Measurements from ENCODE around the gene PCDHGA11. TPM values are rescaled to one million over a fixed set of nuclear protein-coding genes. Genes with fewer than 3 reads are reported as not detected.
"Not testable (repeated sequence)": the region's sequence is repeated elsewhere in the genome, so short reads cannot be mapped to it uniquely, and the experiment has no call there.

Gene PCDHGA11
- total RNA-seq, 4 donors from 2014 or later: 3.1 to 12.1 (median 5.3) TPM

DNA sequence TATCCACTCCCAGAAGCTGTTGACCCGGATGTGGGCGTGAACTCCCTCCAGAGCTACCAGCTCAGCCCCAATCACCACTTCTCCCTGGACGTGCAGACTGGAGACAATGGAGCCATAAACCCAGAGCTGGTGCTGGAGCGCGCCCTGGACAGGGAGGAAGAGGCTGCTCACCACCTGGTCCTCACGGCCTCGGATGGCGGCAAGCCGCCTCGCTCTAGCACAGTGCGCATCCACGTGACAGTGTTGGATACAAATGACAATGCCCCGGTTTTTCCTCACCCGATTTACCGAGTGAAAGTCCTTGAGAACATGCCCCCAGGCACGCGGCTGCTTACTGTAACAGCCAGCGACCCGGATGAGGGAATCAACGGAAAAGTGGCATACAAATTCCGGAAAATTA, 27.6 kb upstream of the PCDHGA11 start:
- no peak for DNase-seq (ENCODE audit: low spot score)
- ATAC-seq (ENCODE audit: low FRiP score): no peak
- TF ChIP-seq, protein P1, sequence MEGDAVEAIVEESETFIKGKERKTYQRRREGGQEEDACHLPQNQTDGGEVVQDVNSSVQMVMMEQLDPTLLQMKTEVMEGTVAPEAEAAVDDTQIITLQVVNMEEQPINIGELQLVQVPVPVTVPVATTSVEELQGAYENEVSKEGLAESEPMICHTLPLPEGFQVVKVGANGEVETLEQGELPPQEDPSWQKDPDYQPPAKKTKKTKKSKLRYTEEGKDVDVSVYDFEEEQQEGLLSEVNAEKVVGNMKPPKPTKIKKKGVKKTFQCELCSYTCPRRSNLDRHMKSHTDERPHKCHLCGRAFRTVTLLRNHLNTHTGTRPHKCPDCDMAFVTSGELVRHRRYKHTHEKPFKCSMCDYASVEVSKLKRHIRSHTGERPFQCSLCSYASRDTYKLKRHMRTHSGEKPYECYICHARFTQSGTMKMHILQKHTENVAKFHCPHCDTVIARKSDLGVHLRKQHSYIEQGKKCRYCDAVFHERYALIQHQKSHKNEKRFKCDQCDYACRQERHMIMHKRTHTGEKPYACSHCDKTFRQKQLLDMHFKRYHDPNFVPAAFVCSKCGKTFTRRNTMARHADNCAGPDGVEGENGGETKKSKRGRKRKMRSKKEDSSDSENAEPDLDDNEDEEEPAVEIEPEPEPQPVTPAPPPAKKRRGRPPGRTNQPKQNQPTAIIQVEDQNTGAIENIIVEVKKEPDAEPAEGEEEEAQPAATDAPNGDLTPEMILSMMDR (IDR thresholded peaks at IDR 0.05): no peak

DNA sequence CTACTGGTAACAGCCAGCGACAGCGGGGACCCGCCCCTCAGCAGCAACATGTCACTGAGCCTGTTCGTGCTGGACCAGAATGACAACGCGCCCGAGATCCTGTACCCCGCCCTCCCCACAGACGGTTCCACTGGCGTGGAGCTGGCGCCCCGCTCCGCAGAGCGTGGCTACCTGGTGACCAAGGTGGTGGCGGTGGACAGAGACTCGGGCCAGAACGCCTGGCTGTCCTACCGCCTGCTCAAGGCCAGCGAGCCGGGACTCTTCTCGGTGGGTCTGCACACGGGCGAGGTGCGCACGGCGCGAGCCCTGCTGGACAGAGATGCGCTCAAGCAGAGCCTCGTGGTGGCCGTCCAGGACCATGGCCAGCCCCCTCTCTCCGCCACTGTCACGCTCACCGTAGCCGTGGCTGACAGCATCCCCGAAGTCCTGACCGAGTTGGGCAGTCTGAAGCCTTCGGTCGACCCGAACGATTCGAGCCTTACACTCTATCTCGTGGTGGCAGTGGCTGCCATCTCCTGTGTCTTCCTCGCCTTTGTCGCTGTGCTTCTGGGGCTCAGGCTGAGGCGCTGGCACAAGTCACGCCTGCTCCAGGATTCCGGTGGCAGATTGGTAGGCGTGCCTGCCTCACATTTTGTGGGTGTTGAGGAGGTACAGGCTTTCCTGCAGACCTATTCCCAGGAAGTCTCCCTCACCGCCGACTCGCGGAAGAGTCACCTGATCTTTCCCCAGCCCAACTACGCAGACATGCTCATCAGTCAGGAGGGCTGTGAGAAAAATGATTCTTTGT, 26.3 kb upstream of the PCDHGA11 start:
- ATAC-seq (ENCODE audit: low FRiP score); DNase-seq (ENCODE audit: low spot score): not testable (repeated sequence)

DNA sequence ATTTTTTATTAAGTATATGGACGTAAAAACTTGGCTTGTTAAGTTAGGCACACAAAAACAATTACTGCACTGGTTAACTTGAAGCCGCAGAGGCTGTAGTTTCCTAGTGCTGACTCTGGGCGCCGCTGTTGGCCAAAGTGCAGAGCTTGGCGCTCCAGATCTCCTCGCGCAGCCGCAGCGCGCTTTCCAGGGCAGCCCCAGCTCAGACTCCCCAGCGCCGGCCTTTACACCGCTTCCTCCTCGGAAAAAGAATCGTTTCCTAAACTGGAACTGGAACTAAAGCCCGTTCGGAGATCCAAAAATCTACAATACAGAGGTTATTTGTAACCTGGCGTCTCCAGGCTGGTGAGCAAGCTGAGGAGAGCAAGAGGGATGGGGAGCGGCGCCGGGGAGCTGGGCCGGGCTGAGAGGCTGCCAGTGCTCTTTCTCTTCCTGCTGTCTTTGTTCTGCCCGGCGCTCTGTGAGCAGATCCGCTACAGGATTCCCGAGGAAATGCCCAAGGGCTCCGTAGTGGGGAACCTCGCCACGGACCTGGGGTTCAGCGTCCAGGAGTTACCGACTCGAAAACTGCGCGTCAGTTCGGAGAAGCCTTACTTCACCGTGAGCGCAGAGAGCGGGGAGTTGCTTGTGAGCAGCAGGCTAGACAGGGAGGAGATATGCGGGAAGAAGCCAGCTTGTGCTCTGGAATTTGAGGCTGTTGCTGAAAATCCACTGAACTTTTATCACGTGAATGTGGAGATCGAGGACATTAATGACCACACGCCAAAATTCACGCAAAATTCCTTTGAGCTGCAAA, 22.9 kb upstream of the PCDHGA11 start, which contains the start of gene PCDHGB5:
TSS of gene PCDHGB5 (plus strand) at position 192 of the 796 bp plus-strand sequence. CDS start at position 373, 181 bp downstream.
- not testable (repeated sequence) for DNase-seq (ENCODE audit: low spot score)
- ATAC-seq (ENCODE audit: low FRiP score): peak; percentile 59

DNA sequence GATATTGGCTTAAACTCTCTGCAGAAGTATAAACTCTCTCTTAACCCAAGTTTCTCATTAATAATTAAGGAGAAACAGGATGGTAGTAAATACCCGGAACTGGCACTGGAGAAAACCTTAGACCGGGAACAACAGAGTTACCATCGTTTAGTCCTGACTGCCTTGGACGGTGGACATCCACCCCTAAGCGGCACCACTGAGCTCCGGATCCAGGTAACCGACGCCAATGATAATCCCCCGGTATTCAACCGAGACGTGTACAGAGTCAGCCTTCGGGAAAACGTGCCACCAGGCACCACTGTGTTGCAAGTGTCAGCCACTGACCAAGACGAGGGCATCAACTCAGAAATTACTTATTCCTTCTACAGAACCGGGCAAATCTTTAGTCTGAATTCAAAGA, 22.2 kb upstream of the PCDHGA11 start:
- TF ChIP-seq, protein P1 (IDR thresholded peaks at IDR 0.05): no peak
- ATAC-seq (ENCODE audit: low FRiP score) (no peak), DNase-seq (ENCODE audit: low spot score) (no peak)

DNA sequence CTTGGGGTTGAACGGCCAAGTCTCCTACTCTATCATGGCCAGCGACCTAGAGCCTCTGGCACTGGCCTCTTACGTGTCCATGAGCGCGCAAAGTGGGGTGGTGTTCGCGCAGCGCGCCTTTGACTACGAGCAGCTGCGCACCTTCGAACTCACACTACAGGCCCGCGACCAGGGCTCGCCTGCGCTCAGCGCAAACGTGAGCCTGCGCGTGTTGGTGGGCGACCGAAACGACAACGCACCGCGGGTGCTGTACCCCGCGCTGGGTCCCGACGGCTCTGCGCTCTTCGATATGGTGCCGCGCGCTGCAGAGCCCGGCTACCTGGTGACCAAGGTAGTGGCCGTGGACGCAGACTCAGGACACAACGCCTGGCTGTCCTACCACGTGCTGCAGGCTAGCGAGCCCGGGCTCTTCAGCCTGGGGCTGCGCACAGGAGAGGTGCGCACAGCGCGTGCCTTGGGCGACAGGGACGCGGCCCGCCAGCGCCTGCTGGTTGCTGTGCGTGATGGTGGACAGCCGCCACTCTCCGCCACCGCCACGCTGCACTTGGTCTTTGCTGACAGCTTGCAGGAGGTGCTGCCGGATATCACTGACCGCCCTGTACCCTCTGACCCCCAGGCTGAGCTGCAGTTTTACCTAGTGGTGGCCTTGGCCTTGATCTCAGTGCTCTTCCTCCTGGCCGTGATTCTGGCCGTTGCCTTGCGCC, 21.1 kb upstream of the PCDHGA11 start:
- ATAC-seq (ENCODE audit: low FRiP score): no peak
- TF ChIP-seq, protein P1 (IDR thresholded peaks at IDR 0.05): no peak
- no peak for DNase-seq (ENCODE audit: low spot score)

DNA sequence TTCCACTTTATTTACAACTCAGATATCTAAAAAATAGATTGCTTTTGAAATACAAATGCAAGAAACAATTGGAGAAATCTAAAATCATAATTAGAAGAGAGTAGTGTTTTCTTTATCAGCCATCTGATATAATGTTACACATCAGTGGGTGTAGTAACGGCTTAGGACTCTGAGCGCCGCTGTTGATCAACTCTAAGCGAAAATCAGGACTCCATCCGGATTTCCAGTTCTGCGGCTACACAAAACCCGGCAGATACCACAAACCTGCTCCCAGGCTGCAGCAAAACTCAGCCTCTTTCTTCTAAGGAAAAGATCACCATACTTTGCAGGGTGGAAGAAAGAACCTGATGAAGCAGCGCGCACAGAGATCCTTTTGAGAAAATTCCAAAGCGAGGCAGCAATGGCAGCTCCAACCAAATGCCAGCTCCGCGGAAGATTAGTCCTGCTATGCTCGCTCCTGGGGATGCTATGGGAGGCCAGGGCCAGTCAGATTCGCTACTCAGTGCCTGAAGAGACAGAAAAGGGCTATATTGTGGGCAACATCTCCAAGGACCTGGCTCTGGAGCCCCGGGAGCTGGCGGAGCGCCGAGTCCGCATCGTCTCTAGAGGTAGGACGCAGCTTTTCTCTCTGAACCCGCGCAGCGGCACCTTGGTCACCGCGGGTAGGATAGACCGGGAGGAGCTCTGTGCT, 18.2 kb upstream of the PCDHGA11 start, which contains the start of gene PCDHGA9:
TSS of gene PCDHGA9 (plus strand) at position 226 of the 691 bp plus-strand sequence. CDS start at position 401, 175 bp downstream.
- no peak for DNase-seq (ENCODE audit: low spot score)
- TF ChIP-seq, protein P1 (IDR thresholded peaks at IDR 0.05): no peak

DNA sequence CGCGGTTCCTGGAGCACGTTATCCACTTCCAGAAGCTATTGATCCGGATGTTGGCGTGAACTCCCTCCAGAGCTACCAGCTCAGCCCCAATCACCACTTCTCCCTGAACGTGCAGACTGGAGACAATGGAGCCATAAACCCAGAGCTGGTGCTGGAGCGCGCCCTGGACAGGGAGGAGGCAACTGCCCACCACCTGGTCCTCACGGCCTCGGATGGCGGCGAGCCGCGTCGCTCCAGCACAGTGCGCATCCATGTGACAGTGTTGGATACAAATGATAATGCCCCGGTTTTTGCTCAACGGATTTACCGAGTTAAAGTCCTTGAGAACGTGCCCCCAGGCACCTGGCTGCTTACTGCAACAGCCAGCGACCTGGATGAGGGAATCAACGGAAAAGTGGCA, 17.5 kb upstream of the PCDHGA11 start:
- ATAC-seq (ENCODE audit: low FRiP score) (no peak), DNase-seq (ENCODE audit: low spot score) (no peak)
- TF ChIP-seq, protein P1 (IDR thresholded peaks at IDR 0.05): no peak

More for the DNA sequence above, 18.2 kb upstream of the PCDHGA11 start, which contains the start of gene PCDHGA9:
- ATAC-seq (ENCODE audit: low FRiP score): no peak

DNA sequence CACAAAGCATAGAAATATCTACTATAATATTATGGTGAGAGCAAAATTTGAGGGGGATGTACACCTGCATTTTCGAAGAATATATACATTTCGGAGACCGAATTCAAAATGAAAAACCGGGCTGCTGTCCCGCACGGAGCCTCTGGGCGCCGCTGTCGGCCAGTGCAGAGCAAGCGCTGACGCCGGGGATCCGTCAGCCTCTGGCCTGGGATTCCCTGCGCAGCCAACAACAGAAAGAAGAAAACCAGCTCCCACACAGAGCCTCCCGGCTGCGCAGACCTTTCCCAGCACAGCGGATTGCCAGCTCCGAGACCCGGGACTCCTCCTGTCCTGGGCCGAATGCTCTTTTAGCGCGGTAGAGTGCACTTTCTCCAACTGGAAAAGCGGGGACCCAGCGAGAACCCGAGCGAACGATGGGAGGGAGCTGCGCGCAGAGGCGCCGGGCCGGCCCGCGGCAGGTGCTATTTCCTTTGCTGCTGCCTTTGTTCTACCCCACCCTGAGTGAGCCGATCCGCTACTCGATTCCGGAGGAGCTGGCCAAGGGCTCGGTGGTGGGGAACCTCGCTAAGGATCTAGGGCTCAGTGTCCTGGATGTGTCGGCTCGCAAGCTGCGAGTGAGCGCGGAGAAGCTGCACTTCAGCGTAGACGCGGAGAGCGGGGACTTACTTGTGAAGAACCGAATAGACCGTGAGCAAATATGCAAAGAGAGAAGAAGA, 12.9 kb upstream of the PCDHGA11 start, which contains the start of gene PCDHGB6:
TSS of gene PCDHGB6 (plus strand) at position 232 of the 716 bp plus-strand sequence. CDS start at position 414, 182 bp downstream.
- DNase-seq (ENCODE audit: low spot score); ATAC-seq (ENCODE audit: low FRiP score): not testable (repeated sequence)

All from omental fat pad (tissue), 4 donors.